ENCODE results near the gene LMAN1L.
A peak's percentile ranks its signal among the peaks of the same experiment; 100 is the strongest.
"Not testable (repeated sequence)": the region's sequence is repeated elsewhere in the genome, so short reads cannot be mapped to it uniquely, and the experiment has no call there.

The LMAN1L gene

GRCh38 chr15:74782259-74783071, 30.2 kb upstream of the LMAN1L start:
- peak; percentile 68 for DNase-seq

GRCh38 chr15:74783072-74783807, 29.4 kb upstream of the LMAN1L start:
- peak; percentile 59 for DNase-seq

GRCh38 chr15:74783808-74784175, 28.8 kb upstream of the LMAN1L start:
- DNase-seq = no peak

- no peak for DNase-seq
These were observed 28.0 kb upstream of the LMAN1L start for GRCh38 chr15:74784426-74785193.

- peak; percentile 63 for DNase-seq
These were observed 27.2 kb upstream of the LMAN1L start for GRCh38 chr15:74785194-74786032.

- DNase-seq = not testable (repeated sequence)
These were observed 26.6 kb upstream of the LMAN1L start for GRCh38 chr15:74786081-74786480.

- peak; percentile 57 for DNase-seq
These were observed 26.0 kb upstream of the LMAN1L start for GRCh38 chr15:74786551-74787165.

GRCh38 chr15:74787251-74788041, 25.2 kb upstream of the LMAN1L start:
- DNase-seq = peak; percentile 94

GRCh38 chr15:74788042-74788682, 24.5 kb upstream of the LMAN1L start:
- no peak for DNase-seq

- peak; percentile 65 for DNase-seq
These were observed 23.9 kb upstream of the LMAN1L start for GRCh38 chr15:74788683-74789151.

- no peak for DNase-seq
These were observed 23.4 kb upstream of the LMAN1L start for GRCh38 chr15:74789171-74789631.

GRCh38 chr15:74789741-74790079, 22.9 kb upstream of the LMAN1L start:
- DNase-seq = no peak

- DNase-seq = peak; percentile 69
These were observed 22.3 kb upstream of the LMAN1L start for GRCh38 chr15:74790080-74790916.

- DNase-seq = no peak
These were observed 21.6 kb upstream of the LMAN1L start for GRCh38 chr15:74791007-74791406.

- DNase-seq = no peak
These were observed 21.0 kb upstream of the LMAN1L start for GRCh38 chr15:74791667-74792066.

GRCh38 chr15:74792227-74793016, 20.2 kb upstream of the LMAN1L start:
- no peak for DNase-seq

GRCh38 chr15:74793135-74794028, 19.3 kb upstream of the LMAN1L start:
- peak; percentile 83 for DNase-seq
